ENCODE measurements around the gene TMEM72.

The TMEM72 gene

DNA sequence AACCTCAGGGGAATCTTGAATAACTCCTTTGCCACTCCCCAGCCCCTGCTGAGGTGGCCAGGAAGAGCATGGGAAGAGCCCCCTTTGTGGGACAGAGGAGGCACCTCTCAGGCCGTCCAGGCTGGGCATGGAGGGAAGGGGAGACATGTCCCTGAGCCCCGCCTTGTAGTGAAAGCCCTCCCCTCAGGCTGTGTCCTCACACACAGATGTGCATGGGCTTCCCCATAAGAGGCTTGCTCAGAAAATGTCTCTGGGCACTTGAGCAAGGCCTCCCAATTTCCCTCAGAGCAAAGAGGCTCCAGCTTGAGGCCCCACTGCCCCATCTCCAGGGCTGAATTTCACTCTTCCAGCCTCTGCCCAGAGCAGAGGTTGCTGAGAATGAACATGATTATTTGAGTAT, 3.8 kb downstream of the TMEM72 start:
- no peaks in the 10 kb centered on the region for H3K9me3 Mint-ChIP-seq
- no peaks in the 10 kb centered on the region for H3K36me3 Mint-ChIP-seq (ENCODE audit: insufficient read depth)
- H3K27ac Mint-ChIP-seq, result no peak overlapping the region
- H3K27me3 Mint-ChIP-seq, result peaks cover 8 to 33% of the 10 kb centered on the region in 2 donors
- DNase-seq (no peak), ATAC-seq (replicated peaks) (no peak)
- no peak overlapping the region for H3K4me3 Mint-ChIP-seq
- H3K4me1 Mint-ChIP-seq (ENCODE audit: low read depth in 2 of 2), result peaks cover 8 to 12% of the 10 kb centered on the region in 2 donors

DNA sequence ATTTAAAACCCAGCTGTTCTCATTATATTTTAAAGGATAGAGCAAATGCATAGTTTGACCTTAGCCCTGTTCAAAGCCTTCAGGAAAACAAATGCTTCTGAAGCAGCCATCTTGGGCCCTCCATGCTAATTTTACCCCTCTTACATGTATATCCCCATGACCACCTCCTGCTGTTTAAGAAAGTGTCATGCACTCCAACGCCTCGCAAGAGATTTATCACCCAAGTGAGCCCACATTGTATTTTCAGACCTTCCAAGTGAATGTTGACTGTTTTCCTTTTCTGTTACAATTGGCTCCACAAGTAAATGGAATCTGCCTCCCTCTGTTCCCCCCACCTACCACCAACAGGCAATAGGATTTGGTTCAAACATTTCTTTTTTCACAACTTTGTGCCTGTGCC, 5.3 kb downstream of the TMEM72 start:
- Mint-ChIP-seq H3K36me3 (ENCODE audit: insufficient read depth) (no peaks in the 10 kb centered on the region), H3K4me1 (ENCODE audit: low read depth in 2 of 2) (peaks cover 8 to 12% of the 10 kb centered on the region in 2 donors), H3K4me3 (no peak overlapping the region), H3K27me3 (peaks cover 15 to 39% of the 10 kb centered on the region in 2 donors), H3K9me3 (no peaks in the 10 kb centered on the region), H3K27ac (no peak overlapping the region)
- DNase-seq (no peak), ATAC-seq (replicated peaks) (no peak)

DNA sequence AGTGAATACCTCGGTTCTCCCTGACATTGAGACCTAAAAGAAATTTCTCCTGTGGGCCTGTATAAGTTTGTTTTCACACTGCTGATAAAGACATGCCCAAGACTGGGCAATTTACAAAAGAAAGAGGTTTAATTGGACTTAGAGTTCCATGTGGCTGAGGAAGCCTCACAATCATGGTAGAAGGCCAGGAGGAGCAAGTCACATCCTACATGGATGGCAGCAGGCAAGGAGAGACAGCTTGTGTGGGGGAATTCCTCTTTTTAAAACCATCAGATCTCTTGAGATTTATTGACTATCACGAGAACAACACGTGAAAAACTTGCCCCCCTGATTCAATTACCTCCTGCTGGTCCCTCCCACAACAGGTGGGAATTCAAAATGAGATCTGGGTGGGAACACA, 6.7 kb downstream of the TMEM72 start:
- no peaks in the 10 kb centered on the region for H3K9me3 Mint-ChIP-seq
- no peaks in the 10 kb centered on the region for H3K36me3 Mint-ChIP-seq (ENCODE audit: insufficient read depth)
- H3K27me3 Mint-ChIP-seq, result peaks cover 15 to 39% of the 10 kb centered on the region in 2 donors
- no peak overlapping the region for H3K4me3 Mint-ChIP-seq
- H3K4me1 Mint-ChIP-seq (ENCODE audit: low read depth in 2 of 2), result peaks cover 8 to 12% of the 10 kb centered on the region in 2 donors
- DNase-seq (no peak), ATAC-seq (replicated peaks) (no peak)
- H3K27ac Mint-ChIP-seq, result no peak overlapping the region

DNA sequence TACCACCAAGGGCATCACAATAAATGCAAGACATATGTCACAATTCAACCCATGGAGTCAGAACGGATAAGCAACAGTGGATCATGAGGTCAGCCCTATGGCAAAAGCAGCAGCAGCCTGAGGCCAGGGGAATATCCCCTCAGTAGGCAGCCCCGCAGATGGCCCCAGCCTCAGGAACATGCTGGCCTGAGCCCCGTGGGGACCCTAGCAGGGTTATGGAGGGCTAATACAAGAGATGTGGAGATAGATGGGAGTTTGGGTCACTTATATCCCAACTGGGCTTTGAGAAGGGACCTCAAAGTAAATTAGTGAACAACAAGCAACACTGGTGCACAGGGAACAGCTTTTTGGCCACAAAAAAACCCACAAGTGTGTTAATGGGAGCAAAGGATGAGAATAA, 9.1 kb downstream of the TMEM72 start:
- Mint-ChIP-seq H3K27ac (no peak overlapping the region), H3K4me1 (ENCODE audit: low read depth in 2 of 2) (no peaks in the 10 kb centered on the region), H3K36me3 (ENCODE audit: insufficient read depth) (no peaks in the 10 kb centered on the region), H3K9me3 (no peaks in the 10 kb centered on the region), H3K4me3 (no peak overlapping the region), H3K27me3 (peaks cover 15 to 38% of the 10 kb centered on the region in 2 donors)
- no peak for DNase-seq
- ATAC-seq (replicated peaks), result no peak

DNA sequence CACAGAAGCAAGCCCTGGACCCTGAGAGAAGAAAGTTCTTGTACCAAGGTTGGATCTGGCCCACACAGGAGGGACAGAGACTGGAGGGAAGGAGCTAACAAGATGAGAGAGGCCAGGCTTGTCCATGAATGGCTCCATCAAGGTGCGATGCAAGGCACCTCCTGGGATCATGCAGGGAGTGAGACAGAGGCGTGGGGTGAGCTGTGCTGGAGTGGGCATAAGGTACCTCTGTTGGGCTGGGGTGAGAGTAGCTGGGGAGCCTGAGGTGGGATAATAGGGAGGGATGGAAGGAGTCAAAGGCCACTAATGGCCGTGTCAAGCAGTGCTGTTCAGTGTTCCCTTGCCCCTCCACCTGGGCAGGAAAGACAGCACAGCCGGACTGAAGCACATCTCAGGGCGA, 9.9 kb downstream of the TMEM72 start:
- Mint-ChIP-seq H3K27ac (no peak overlapping the region), H3K27me3 (peaks cover 15 to 30% of the 10 kb centered on the region in 2 donors), H3K4me1 (ENCODE audit: low read depth in 2 of 2) (no peaks in the 10 kb centered on the region), H3K4me3 (no peak overlapping the region), H3K36me3 (ENCODE audit: insufficient read depth) (no peaks in the 10 kb centered on the region), H3K9me3 (no peaks in the 10 kb centered on the region)
- DNase-seq (no peak), ATAC-seq (replicated peaks) (no peak)

DNA sequence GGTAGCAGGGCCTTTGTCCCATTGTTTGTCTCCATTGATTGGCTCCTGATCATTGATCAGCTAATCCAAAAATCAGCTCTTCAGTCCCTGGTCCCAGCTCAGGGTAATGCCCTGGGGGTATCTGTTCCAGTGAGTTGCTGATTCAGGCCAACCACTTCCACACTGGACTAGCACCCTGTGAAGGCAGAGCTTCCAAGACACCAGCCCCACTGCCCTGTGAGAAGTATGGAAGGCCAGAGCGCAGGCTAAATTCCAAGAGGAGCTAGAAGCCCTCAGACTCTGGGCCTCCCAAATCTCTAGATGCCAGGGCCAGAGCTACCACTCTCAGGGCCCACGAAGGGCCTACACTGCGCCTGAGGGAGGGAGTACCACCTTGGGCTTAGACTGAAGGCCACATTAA, 10.4 kb downstream of the TMEM72 start:
- DNase-seq, result no peak
- no peaks in the 10 kb centered on the region for H3K36me3 Mint-ChIP-seq (ENCODE audit: insufficient read depth)
- no peak overlapping the region for H3K27ac Mint-ChIP-seq
- H3K4me1 Mint-ChIP-seq (ENCODE audit: low read depth in 2 of 2), result no peaks in the 10 kb centered on the region
- H3K9me3 Mint-ChIP-seq, result no peaks in the 10 kb centered on the region
- no peak for ATAC-seq (replicated peaks)
- H3K4me3 Mint-ChIP-seq, result no peak overlapping the region
- peaks cover 15 to 28% of the 10 kb centered on the region in 2 donors for H3K27me3 Mint-ChIP-seq

DNA sequence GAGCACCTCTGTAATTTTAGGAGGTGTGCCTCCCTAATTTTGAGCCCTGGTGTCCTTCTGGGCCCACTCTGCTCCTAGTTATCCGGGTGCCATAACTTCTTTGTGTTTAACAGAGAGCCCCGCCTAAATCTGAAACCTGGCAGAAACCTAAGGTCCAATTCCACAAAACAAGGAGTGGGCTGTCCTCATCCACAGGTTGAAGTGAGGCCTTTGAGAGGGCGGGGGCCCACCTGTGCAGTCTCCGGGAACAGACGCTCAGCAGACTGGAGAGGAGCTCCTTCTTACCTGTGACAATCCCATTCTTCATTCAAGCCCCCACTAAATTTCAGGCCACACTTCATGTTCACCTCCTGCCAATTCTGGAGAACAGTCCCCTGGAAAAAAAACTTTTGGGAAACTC, 10.9 kb downstream of the TMEM72 start:
- H3K36me3 Mint-ChIP-seq (ENCODE audit: insufficient read depth), result no peaks in the 10 kb centered on the region
- ATAC-seq (replicated peaks) (no peak), DNase-seq (no peak)
- H3K4me3 Mint-ChIP-seq, result no peak overlapping the region
- no peaks in the 10 kb centered on the region for H3K4me1 Mint-ChIP-seq (ENCODE audit: low read depth in 2 of 2)
- H3K9me3 Mint-ChIP-seq, result no peaks in the 10 kb centered on the region
- peaks cover 13 to 23% of the 10 kb centered on the region in 2 donors for H3K27me3 Mint-ChIP-seq
- no peak overlapping the region for H3K27ac Mint-ChIP-seq

DNA sequence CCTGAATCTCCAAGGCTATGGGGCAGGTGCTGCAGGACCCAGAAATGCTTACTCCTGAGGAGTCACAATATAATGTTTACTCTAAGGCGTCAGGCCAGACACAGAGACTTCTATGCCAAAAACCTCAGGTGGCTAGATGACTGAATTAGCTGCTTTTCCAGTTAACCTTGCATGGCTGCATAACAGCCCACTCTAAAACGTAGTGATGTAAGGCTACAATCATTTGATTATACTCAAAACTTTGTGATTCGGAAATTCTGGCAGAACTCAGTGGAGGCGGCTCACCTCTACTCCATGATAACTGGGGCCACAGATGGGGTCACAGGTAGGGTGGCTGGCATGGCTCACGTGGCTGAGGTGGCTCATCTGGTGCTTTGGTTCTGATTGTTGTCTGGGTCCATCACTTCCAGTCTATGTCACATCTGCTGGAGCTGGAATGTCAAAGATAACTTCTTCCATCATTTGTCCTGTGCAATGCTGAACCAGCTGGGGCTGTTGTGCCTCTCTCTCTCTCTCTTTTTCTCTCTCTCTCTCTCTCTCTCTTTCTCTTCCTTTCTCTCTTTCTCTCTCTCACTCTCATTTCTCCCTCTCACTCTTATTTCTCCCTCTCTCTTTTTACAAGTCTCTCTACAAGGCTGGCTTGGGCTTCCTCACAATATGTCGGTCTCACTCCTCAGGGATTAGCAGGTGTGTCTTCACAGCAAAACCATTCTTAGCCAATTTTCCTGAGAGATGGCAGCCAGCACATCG, 11.8 kb downstream of the TMEM72 start:
- no peaks in the 10 kb centered on the region for H3K4me1 Mint-ChIP-seq (ENCODE audit: low read depth in 2 of 2)
- H3K36me3 Mint-ChIP-seq (ENCODE audit: insufficient read depth), result no peaks in the 10 kb centered on the region
- H3K27me3 Mint-ChIP-seq, result peaks cover 11 to 13% of the 10 kb centered on the region in 2 donors
- H3K4me3 Mint-ChIP-seq, result no peak overlapping the region
- no peak for ATAC-seq (replicated peaks)
- no peaks in the 10 kb centered on the region for H3K9me3 Mint-ChIP-seq
- H3K27ac Mint-ChIP-seq, result no peak overlapping the region
- no peak for DNase-seq

DNA sequence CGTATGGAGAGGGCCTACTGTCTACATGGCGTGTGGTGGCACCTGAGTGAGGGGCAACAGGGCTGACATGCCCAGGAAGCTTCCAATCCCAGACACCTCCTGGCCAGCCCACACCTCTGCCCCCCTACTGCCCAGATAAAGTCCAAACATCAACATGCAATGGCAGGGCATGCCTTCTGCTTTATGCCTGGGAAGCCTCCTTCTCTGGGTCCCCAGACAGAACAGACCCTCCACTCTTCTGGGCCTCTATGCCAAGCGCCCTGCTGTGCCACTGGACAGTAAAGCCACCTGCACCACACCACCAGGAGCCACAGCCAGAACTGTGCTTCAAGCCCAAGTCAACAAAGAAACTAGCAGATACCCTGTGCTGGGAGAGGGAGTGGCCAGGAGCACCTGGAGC, 12.5 kb downstream of the TMEM72 start:
- no peaks in the 10 kb centered on the region for H3K36me3 Mint-ChIP-seq (ENCODE audit: insufficient read depth)
- no peak overlapping the region for H3K4me3 Mint-ChIP-seq
- H3K27me3 Mint-ChIP-seq, result peaks cover 11% of the 10 kb centered on the region in 2 donors
- DNase-seq (no peak), ATAC-seq (replicated peaks) (no peak)
- H3K27ac Mint-ChIP-seq, result no peak overlapping the region
- no peaks in the 10 kb centered on the region for H3K4me1 Mint-ChIP-seq (ENCODE audit: low read depth in 2 of 2)
- no peaks in the 10 kb centered on the region for H3K9me3 Mint-ChIP-seq

DNA sequence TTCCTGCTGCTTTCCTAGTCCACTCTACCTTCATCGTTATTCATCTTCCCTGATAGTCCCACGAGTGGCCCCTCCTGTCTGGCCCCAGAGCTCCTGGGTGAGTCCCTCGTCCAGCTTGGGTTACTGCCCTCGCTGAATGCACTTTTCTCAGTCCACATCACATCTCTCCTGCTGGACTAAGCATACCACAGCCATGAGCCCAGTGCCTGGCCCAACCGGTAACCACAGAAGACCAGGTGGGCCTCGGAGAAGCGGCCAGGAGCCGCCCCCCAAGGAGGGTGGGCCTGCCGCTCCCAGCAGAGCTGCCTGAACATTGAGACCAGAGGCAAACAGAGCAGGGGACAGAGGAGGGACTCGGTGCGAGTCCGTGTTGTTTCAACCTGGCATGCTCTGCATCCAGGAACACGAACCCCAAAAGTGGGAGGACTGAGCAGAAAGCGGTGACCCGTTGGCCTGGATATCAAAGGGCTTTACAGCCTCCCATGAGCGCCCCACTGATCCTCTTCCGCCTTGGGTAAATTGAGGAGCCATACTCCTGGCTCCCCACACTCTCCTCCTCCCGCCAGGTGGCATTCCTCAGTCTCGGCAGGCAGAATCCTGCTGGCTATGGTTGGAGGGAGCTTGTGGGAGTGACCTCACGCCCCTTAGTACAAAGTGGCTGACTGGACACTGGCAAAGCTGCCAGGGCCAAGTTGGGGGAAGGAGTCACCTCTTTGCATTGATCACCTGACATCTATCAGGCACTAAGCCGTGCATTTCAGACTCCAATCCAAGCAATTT, 13.3 kb downstream of the TMEM72 start:
- DNase-seq (no peak), ATAC-seq (replicated peaks) (no peak)
- H3K4me3 Mint-ChIP-seq, result no peak overlapping the region
- H3K36me3 Mint-ChIP-seq (ENCODE audit: insufficient read depth), result no peaks in the 10 kb centered on the region
- no peaks in the 10 kb centered on the region for H3K9me3 Mint-ChIP-seq
- no peak overlapping the region for H3K27ac Mint-ChIP-seq
- peaks cover 10 to 11% of the 10 kb centered on the region in 2 donors for H3K27me3 Mint-ChIP-seq
- no peaks in the 10 kb centered on the region for H3K4me1 Mint-ChIP-seq (ENCODE audit: low read depth in 2 of 2)

DNA sequence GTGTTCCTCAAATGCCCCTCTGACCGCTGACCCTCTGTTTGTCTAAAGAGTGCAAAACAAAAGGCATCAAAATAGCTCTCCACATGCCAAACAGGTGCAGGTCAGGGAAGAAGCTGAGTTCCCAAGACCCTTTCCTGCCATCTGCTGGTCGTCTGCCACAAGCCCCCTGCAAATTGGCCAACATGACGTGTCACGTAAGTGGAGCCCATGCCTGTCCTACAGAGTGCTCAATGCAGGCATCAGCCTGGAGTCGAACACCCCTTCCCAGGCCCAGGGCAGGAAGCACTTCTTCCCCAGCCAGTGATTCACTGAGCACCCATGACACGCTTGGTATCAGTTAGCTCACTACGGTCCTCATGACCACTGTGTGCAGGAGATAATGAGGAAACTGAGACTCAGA, 14.1 kb downstream of the TMEM72 start:
- H3K27me3 Mint-ChIP-seq, result peaks cover 2 to 4% of the 10 kb centered on the region in 2 donors
- H3K4me3 Mint-ChIP-seq, result no peak overlapping the region
- DNase-seq, result no peak
- no peak for ATAC-seq (replicated peaks)
- no peak overlapping the region for H3K27ac Mint-ChIP-seq
- H3K4me1 Mint-ChIP-seq (ENCODE audit: low read depth in 2 of 2), result no peaks in the 10 kb centered on the region
- H3K36me3 Mint-ChIP-seq (ENCODE audit: insufficient read depth), result no peaks in the 10 kb centered on the region
- H3K9me3 Mint-ChIP-seq, result no peaks in the 10 kb centered on the region

DNA sequence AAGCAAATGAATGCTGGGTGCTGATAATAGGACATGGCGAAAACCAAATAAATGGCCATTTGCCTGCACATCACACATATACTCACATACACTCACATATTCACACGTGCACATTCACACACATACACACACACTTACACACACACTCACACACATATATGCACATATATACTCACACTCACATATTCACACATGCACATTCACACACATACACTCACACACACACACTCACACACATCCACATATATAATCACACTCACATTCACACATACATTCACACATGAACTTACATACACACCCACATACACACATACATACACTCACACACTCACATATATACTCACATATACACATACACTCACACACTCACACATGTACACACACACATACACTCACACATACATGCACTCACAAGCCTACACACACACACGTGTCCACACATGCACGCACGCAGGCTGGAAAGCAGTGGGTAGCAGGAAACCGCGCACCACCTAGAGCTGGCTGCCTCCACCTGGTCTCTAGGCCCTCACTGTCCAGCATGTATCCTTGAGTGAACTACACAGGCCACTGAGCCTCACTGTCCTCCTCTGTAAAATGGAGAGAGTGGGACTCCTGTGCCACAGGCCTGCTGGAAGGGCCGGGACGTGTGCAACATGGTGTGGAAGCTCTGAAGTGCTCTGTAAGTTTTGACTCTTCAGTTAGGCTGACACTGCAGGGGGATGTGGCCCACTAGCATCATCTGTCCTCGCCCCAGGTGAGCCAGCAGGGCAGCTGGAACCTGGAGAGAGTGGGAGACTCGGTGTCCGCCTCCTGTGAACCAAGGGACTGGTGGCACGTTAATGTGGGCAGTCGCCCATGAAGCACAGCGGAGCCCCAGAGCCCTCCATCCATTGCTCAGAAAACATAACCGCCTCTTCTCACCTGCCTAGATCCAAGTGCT, 14.9 kb downstream of the TMEM72 start:
- H3K9me3 Mint-ChIP-seq, result no peaks in the 10 kb centered on the region
- ATAC-seq (replicated peaks), result no peak

DNA sequence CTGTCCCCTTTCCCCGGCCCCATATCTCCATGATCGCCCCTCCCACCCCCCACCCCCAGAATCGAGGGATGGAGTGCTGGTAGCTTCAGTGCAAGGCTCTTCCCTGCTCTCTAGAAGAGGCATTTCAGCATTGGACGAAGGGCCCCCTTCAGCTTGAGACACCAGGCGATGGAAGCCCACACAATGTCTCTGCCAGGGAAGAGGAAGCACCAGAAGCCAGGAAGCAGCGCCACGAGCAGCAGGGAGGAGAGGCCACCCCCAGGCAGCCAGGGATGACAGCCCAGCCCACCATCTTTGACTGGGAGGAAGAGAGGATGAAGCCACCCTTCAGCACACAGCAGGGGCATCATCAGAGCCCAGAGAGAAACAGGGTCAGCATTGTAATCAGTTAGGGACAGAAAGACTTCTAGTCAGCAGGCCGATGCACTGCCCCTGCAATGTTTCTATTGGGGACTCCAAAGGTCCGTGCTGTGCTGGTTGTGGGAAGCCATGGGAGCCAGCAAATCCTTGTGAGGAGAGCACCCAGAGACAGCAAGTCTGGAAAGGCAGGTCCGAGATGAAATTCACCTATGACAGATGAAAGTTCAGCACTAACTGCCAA, 15.7 kb downstream of the TMEM72 start:
- Mint-ChIP-seq H3K36me3 (ENCODE audit: insufficient read depth) (no peaks in the 10 kb centered on the region), H3K4me1 (ENCODE audit: low read depth in 2 of 2) (no peaks in the 10 kb centered on the region), H3K27ac (no peak overlapping the region), H3K27me3 (no peaks in the 10 kb centered on the region), H3K4me3 (no peak overlapping the region), H3K9me3 (no peaks in the 10 kb centered on the region)
- DNase-seq, result no peak
- ATAC-seq (replicated peaks), result no peak

More for the DNA sequence above, 14.9 kb downstream of the TMEM72 start:
- Mint-ChIP-seq H3K4me3 (no peak overlapping the region), H3K27me3 (no peaks in the 10 kb centered on the region), H3K36me3 (ENCODE audit: insufficient read depth) (no peaks in the 10 kb centered on the region), H3K27ac (no peak overlapping the region), H3K4me1 (ENCODE audit: low read depth in 2 of 2) (no peaks in the 10 kb centered on the region)
- no peak for DNase-seq

All from effector memory CD8-positive, alpha-beta T cell (primary cell).